SJCRH30 (cell line): ENCODE measurements around the gene PLA2G6. TPM values are rescaled to one million over a fixed set of nuclear protein-coding genes. Genes with fewer than 3 reads are reported as not detected.
A peak's percentile ranks its signal among the peaks of the same experiment; 100 is the strongest.
"Not testable (repeated sequence)": the region's sequence is repeated elsewhere in the genome, so short reads cannot be mapped to it uniquely, and the experiment has no call there.

Source experiments
- DNase-seq, 2 experiments: peaks; one replicate each; pipeline ENCODE4 v3.0.0-alpha.2; 2015 to 2020
- H3K27ac ChIP-seq: fragments of 250-450 bp; sonication (Bioruptor Pico); 2 replicates; pipeline ENCODE4 v1.5.1; 2020; ENCODE audit warnings: mild to moderate bottlenecking, moderate library complexity
- H3K27me3 ChIP-seq: fragments of 250-450 bp; sonication (Bioruptor Pico); 2 replicates; pipeline ENCODE4 v1.5.1; 2020; ENCODE audit warnings: mild to moderate bottlenecking, moderate library complexity
- H3K36me3 ChIP-seq: fragments of 250-450 bp; sonication (Bioruptor Pico); 2 replicates; pipeline ENCODE4 v1.5.1; 2020; ENCODE audit warnings: mild to moderate bottlenecking, moderate library complexity
- H3K4me1 ChIP-seq: fragments of 250-450 bp; sonication (Bioruptor Pico); 2 replicates; pipeline ENCODE4 v1.5.1; 2020; ENCODE audit warnings: mild to moderate bottlenecking, moderate library complexity
- H3K4me3 ChIP-seq: fragments of 250-450 bp; sonication (Bioruptor Pico); 2 replicates; pipeline ENCODE4 v1.5.1; 2020; ENCODE audit warnings: mild to moderate bottlenecking, moderate library complexity
- H3K9me3 ChIP-seq: fragments of 250-450 bp; sonication (Bioruptor Pico); replicated peaks from 2 replicates; pipeline ENCODE4 v1.5.1; 2020; ENCODE audit warnings: mild to moderate bottlenecking, moderate library complexity
- total RNA-seq: library from RNA; depleted of rRNA; stranded (reverse); fragments of >200 nt; shearing (Covaris generic); gene quantifications from 2 replicates; pipeline ENCODE4 v1.2.3, GENCODE V29; 2014

Gene PLA2G6
- total RNA-seq, 1 experiment from 2014 or later: 5.4 TPM

DNA sequence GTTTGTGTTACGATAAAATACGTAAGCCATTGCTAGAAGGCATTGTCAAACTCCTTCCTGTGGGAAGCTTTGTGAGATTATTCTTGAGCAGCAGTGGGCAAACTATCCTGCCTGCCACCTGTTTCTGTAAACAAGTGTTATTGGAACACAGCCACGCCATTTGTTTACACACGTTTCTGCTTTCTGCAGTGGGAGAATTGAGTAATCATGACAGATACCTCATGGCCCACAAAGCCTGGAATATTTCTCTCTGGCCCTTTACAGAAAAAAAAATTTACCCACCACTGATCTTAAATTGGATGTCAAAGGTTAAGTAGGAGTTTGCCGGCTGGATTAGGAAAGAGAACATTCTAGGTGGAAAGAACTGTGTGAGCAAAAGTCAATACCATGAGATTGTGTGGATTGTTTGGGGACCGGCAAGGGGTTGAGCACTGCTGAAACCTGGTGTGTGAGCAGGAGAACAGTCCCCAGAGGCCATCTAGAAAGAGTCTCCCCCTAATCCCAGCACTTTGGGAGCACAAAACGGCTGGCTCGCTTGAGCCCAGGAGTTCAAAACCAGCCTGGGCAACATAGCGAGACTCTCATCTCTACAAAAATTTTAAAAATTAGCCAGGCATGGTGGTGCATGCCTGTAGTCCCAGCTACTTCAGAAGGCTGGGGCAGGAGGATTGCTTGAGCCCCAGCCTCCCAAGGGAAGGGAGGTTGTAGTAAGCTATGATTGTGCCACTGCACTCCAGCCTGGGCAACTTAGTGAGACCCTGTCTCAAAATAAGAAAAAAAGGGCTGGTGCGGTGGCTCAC lies 6.0 kb upstream of the PLA2G6 start:
- no peaks in the 10 kb centered on the region for H3K36me3 ChIP-seq
- H3K4me1 ChIP-seq: peaks cover 4% of the 10 kb centered on the region; the same call in 1 of the 2 replicates
- no peaks in the 10 kb centered on the region for H3K9me3 ChIP-seq
- peak in 1 of 2 experiments; percentile 30 for DNase-seq
- no peak overlapping the region for H3K4me3 ChIP-seq
- H3K27me3 ChIP-seq: no peaks in the 10 kb centered on the region
- no peak overlapping the region for H3K27ac ChIP-seq

DNA sequence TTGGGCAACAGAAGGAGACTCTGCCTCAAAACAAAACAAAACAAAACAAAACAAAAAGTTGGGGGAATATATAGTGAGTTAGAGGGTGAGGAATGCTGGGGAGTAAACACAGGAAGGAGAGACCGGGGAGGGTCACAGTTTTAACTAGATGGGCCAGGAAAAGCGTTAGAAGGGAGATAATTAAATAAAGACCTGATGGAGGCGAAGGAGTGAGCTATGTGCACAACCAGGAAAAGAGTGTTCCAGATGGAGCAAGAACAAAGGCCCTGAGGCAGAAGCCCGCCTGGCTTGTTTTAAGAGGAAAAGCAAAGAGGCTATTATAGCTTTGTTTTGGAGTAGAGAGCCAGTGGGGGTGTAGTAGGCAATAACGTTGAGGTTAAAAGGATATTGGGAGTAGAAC lies 4.8 kb upstream of the PLA2G6 start:
- DNase-seq: no peak
- Histone ChIP-seq H3K27ac (no peak overlapping the region), H3K9me3 (no peaks in the 10 kb centered on the region), H3K4me1 (peaks cover 4% of the 10 kb centered on the region; the same call in 1 of the 2 replicates), H3K36me3 (no peaks in the 10 kb centered on the region), H3K27me3 (no peaks in the 10 kb centered on the region), H3K4me3 (no peak overlapping the region)

DNA sequence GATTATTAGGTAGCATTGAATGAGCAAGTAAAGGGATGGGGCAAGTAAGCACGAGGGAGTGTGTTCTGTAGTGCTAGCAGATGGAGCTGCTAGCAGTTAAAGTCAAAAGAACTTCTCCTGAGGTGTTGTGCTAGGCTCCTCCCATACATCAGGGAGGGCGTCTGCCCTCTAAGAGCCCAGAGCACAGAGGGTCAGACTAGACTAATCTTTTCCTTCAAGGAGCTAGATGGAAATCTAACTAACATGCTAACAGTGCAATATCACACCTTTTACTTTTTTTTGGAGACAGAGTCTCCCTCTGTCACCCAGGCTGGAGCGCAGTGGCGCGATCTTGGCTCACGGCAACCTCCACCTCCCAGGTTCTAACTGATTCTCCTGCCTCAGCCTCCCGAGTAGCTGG lies 3.2 kb upstream of the PLA2G6 start:
- Histone ChIP-seq H3K27ac (no peak overlapping the region), H3K36me3 (no peaks in the 10 kb centered on the region), H3K9me3 (no peaks in the 10 kb centered on the region), H3K4me3 (no peak overlapping the region), H3K27me3 (no peaks in the 10 kb centered on the region), H3K4me1 (peaks cover 15% of the 10 kb centered on the region)
- DNase-seq: no peak

- Histone ChIP-seq H3K4me1 (peaks cover 24% of the 10 kb centered on the region), H3K9me3 (no peaks in the 10 kb centered on the region), H3K27me3 (no peaks in the 10 kb centered on the region), H3K27ac (peak overlapping the region; percentile 74), H3K36me3 (no peaks in the 10 kb centered on the region), H3K4me3 (peak overlapping the region; percentile 64)
- DNase-seq: no peak
Measured at GRCh38 chr22:38180841-38181452, 683 bp downstream of the PLA2G6 start.

- DNase-seq, H3K36me3 ChIP-seq, H3K27me3 ChIP-seq, H3K4me3 ChIP-seq, H3K9me3 ChIP-seq, H3K27ac ChIP-seq: not testable (repeated sequence)
- peaks cover 29% of the 10 kb centered on the region for H3K4me1 ChIP-seq
Measured at GRCh38 chr22:38178605-38178937, 3.1 kb downstream of the PLA2G6 start.

- no peak overlapping the region for H3K4me3 ChIP-seq
- peak overlapping the region; percentile 5; the same call in 1 of the 2 replicates for H3K27ac ChIP-seq
- no peaks in the 10 kb centered on the region for H3K9me3 ChIP-seq
- peaks cover 29% of the 10 kb centered on the region for H3K4me1 ChIP-seq
- no peaks in the 10 kb centered on the region for H3K27me3 ChIP-seq
- no peaks in the 10 kb centered on the region for H3K36me3 ChIP-seq
- peak; percentile 52 to 71 for DNase-seq
Measured at GRCh38 chr22:38177926-38178604, 3.6 kb downstream of the PLA2G6 start.

DNA sequence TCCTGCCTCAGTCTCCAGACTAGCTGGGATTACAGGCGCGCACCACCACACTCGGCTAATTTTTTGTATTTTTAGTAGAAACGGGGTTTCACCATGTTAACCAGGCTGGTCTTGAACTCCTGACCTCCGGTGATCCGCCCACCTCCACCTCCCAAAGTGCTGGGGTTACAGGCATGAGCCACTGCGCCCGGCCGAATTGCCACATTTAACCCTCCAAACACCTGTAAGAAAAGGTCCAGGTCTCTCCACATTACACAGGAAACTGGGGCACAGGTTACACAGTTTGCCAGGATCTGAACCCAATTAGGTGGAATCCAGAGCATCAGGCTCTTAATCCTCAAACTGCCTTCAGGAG lies 4.1 kb downstream of the PLA2G6 start:
- H3K9me3 ChIP-seq, H3K4me3 ChIP-seq, H3K36me3 ChIP-seq, DNase-seq, H3K27me3 ChIP-seq: not testable (repeated sequence)
- peak overlapping the region; percentile 5; the same call in 1 of the 2 replicates for H3K27ac ChIP-seq
- H3K4me1 ChIP-seq: peaks cover 35% of the 10 kb centered on the region

DNA sequence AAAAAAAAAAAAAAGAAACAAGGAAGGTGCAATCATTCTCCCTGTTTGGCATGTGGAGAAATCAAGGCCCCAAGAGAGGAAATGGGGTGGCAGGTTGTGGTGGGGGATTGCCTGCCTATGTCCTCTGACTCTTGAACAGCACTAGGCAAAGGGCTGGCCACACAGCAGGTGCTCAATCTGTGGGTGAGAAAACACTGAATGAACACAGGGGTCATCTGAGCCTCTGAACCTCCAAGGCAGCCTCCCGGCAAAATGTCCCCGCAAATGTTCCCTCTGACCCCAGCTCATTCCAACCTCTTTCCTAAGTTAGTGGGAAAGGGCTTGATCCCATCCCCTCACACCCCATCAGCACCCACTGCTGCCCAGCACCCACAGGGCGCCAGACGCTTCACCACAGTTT lies 4.6 kb downstream of the PLA2G6 start:
- Histone ChIP-seq H3K27ac (no peak overlapping the region), H3K36me3 (no peaks in the 10 kb centered on the region), H3K27me3 (no peaks in the 10 kb centered on the region), H3K4me3 (no peak overlapping the region), H3K9me3 (no peaks in the 10 kb centered on the region), H3K4me1 (peaks cover 37% of the 10 kb centered on the region)
- DNase-seq: no peak

DNA sequence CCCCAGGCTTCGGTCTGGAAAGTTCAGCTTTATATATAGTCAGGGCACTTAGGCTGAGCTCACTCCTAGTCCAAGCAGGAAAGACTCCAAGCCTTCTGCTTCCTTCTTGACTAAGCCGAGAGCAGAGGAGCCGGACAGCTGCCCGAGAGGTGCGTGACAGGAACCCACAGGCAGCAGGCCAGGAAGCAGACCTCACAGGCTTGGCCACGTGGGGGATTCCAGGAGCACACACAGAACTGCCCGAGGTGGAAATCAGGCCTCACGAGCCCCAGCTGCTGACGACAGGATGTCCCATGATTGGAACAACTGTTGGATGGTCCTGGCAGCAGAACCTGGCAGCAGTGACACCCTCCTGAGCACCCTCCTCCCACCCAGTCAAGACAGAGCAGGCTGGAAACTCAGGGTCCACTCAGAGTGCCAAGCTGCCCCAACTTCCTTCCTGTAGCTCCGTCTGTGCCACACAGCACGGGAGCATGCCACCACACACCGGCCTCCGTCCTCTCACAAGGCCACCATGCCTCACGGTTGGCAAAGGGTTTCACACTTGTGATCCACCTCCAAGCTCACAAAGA lies 5.4 kb downstream of the PLA2G6 start:
- peak; percentile 87 for DNase-seq
- Histone ChIP-seq H3K9me3 (no peaks in the 10 kb centered on the region), H3K36me3 (no peaks in the 10 kb centered on the region), H3K27ac (peak overlapping the region; percentile 16; the same call in 1 of the 2 replicates), H3K4me3 (no peak overlapping the region), H3K27me3 (no peaks in the 10 kb centered on the region), H3K4me1 (peaks cover 37% of the 10 kb centered on the region)

DNA sequence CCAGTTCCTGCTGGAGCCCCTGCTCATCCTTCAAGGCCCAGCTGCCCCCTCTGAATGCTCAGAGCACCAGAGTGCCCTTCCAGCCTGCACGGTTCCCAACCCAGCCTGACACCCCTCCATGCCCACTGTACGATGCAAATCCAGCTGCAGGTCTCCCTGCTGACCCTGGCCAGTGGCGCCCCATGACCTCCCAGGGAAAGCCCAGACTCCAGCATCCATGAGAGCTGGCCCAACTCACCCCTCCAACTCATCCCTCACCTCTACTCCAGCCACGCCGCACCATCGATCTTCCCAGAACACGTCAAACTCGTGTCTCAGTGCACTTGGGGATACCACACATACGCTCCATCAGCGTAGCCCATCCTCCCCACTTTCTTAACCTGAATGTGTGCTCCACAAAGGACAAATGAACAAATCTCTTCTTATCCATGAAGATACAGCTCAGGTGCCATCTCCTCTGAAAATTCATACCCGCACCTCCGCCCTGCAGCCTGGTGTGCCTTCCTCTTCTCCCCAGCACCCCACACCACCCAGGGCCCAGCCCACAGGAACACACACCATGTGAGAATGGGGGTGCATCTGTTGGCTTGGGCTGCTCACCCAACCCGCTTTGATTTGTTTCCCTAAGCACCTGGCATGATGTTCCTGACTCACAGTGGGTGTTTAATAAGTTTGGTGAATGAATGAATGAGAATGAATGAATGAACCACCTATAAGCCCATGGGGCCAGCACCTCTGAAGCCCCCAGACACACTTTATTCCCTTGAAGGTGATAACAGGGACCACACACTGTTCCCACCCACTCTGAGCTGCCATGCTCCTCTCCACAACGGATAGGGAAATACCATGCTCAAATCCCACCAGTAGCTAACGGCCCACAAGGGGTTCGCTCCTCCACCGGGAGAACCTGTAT lies 6.2 kb downstream of the PLA2G6 start:
- no peaks in the 10 kb centered on the region for H3K9me3 ChIP-seq
- no peaks in the 10 kb centered on the region for H3K27me3 ChIP-seq
- H3K4me3 ChIP-seq: no peak overlapping the region
- peaks cover 31% of the 10 kb centered on the region for H3K4me1 ChIP-seq
- no peaks in the 10 kb centered on the region for H3K36me3 ChIP-seq
- H3K27ac ChIP-seq: peak overlapping the region; percentile 16; the same call in 1 of the 2 replicates
- DNase-seq: no peak

GRCh38 chr22:38174626-38175025 lies 7.0 kb downstream of the PLA2G6 start:
- Histone ChIP-seq H3K27ac (no peak overlapping the region), H3K27me3 (no peaks in the 10 kb centered on the region), H3K36me3 (no peaks in the 10 kb centered on the region), H3K9me3 (no peaks in the 10 kb centered on the region), H3K4me3 (no peak overlapping the region), H3K4me1 (peaks cover 26% of the 10 kb centered on the region)
- DNase-seq: no peak

DNA sequence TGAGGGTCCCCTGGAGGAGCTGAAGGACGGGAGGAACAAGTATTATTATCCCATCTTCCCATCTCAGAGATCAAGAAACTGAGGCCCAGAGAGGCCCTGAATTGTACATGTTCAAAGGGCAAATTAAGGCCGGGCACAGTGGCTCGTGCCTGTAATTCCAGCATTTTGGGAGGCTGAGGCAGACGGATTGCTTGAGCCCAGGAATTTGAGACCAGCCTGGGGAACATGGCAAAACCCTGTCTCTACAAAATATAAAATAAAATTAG lies 8.1 kb downstream of the PLA2G6 start:
- no peak overlapping the region for H3K4me3 ChIP-seq
- H3K27me3 ChIP-seq: no peaks in the 10 kb centered on the region
- H3K27ac ChIP-seq: no peak overlapping the region
- peaks cover 26% of the 10 kb centered on the region for H3K4me1 ChIP-seq
- H3K36me3 ChIP-seq: no peaks in the 10 kb centered on the region
- no peaks in the 10 kb centered on the region for H3K9me3 ChIP-seq
- DNase-seq: no peak

- Histone ChIP-seq H3K36me3 (no peaks in the 10 kb centered on the region), H3K4me1 (peaks cover 26% of the 10 kb centered on the region), H3K9me3 (no peaks in the 10 kb centered on the region), H3K27ac (no peak overlapping the region), H3K27me3 (no peaks in the 10 kb centered on the region), H3K4me3 (no peak overlapping the region)
- peak; percentile 34 to 53 for DNase-seq
Measured at GRCh38 chr22:38172832-38173640, 8.6 kb downstream of the PLA2G6 start.
